Measurements from ENCODE around the gene PSME2. TPM values are rescaled to one million over a fixed set of nuclear protein-coding genes. Genes with fewer than 3 reads are reported as not detected.

Gene PSME2
- total RNA-seq, 1 donor from 2014 or later, result 173 TPM

DNA sequence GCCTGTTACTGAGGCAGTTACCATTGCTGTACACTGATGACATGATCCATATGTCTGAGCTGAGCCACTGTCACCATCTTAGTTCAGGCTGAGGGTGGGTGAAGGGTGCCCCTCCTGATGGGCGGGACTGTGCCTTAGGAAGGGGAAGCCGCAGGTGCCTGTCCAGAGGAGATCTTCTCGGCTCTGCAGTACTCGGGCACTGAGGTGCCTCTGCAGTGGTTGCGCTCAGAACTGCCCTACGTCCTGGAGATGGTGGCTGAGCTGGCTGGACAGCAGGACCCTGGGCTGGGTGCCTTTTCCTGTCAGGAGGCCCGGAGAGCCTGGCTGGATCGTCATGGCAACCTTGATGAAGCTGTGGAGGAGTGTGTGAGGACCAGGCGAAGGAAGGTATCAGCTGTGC lies 4.6 kb upstream of the PSME2 start:
- H3K9me3 ChIP-seq (ENCODE audit: insufficient read depth, low read depth, low read length), result no peaks in the 10 kb centered on the region
- H2AFZ ChIP-seq (ENCODE audit: low read depth, low read length), result no peak overlapping the region
- peaks cover 9% of the 10 kb centered on the region for H3K4me1 ChIP-seq (ENCODE audit: insufficient read depth, low read length)
- H3K9ac ChIP-seq (ENCODE audit: low read length), result no peak overlapping the region
- Mint-ChIP-seq H3K27me3 (ENCODE audit: low read depth, unreplicated experiment) (no peaks in the 10 kb centered on the region), H3K36me3 (ENCODE audit: low read depth, unreplicated experiment) (peaks cover 10% of the 10 kb centered on the region), H3K9me3 (ENCODE audit: unreplicated experiment) (no peaks in the 10 kb centered on the region), H3K4me1 (ENCODE audit: low read depth, unreplicated experiment) (peaks cover 6% of the 10 kb centered on the region), H3K27ac (ENCODE audit: unreplicated experiment) (no peak overlapping the region), H3K4me3 (ENCODE audit: unreplicated experiment) (no peak overlapping the region)
- no peak for FAIRE-seq
- no peak overlapping the region for H3K4me2 ChIP-seq (ENCODE audit: low read length)
- H3K27me3 ChIP-seq (ENCODE audit: insufficient read depth, low read length), result no peaks in the 10 kb centered on the region
- no peak for DNase-seq (ENCODE audit: low read depth)
- no peak overlapping the region for H3K27ac ChIP-seq (ENCODE audit: low read depth, low read length)
- peaks cover 42% of the 10 kb centered on the region for H3K36me3 ChIP-seq (ENCODE audit: insufficient read depth, low read length)
- H3K79me2 ChIP-seq (ENCODE audit: insufficient read depth, low read length), result peaks cover 35% of the 10 kb centered on the region
- TF ChIP-seq EZH2 (IDR thresholded peaks at IDR 0.05; ENCODE audit: insufficient read depth, low read length), result no peak
- TF ChIP-seq, protein P1, sequence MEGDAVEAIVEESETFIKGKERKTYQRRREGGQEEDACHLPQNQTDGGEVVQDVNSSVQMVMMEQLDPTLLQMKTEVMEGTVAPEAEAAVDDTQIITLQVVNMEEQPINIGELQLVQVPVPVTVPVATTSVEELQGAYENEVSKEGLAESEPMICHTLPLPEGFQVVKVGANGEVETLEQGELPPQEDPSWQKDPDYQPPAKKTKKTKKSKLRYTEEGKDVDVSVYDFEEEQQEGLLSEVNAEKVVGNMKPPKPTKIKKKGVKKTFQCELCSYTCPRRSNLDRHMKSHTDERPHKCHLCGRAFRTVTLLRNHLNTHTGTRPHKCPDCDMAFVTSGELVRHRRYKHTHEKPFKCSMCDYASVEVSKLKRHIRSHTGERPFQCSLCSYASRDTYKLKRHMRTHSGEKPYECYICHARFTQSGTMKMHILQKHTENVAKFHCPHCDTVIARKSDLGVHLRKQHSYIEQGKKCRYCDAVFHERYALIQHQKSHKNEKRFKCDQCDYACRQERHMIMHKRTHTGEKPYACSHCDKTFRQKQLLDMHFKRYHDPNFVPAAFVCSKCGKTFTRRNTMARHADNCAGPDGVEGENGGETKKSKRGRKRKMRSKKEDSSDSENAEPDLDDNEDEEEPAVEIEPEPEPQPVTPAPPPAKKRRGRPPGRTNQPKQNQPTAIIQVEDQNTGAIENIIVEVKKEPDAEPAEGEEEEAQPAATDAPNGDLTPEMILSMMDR (IDR thresholded peaks at IDR 0.05; ENCODE audit: insufficient read depth, low read depth, low read length), result no peak
- H3K4me3 ChIP-seq (ENCODE audit: insufficient read depth, low read depth, low read length), result no peak overlapping the region
- H4K20me1 ChIP-seq (ENCODE audit: insufficient read depth, low read length), result peaks cover 36% of the 10 kb centered on the region

DNA sequence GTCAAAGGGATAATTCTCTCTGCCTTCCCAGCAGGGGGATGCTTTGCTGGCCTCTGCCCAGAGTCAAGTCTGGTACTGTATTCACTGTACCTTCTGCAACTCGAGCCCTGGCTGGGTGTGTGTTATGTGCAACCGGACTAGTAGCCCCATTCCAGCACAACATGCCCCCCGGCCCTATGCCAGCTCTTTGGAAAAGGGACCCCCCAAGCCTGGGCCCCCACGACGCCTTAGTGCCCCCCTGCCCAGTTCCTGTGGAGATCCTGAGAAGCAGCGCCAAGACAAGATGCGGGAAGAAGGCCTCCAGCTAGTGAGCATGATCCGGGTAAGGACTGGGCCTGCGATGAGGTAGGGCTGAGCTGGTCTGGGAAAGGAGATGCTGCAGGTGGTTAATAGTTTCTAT lies 4.2 kb upstream of the PSME2 start:
- Mint-ChIP-seq H3K9me3 (ENCODE audit: unreplicated experiment) (no peaks in the 10 kb centered on the region), H3K27ac (ENCODE audit: unreplicated experiment) (no peak overlapping the region), H3K27me3 (ENCODE audit: low read depth, unreplicated experiment) (no peaks in the 10 kb centered on the region), H3K4me1 (ENCODE audit: low read depth, unreplicated experiment) (peaks cover 7% of the 10 kb centered on the region), H3K4me3 (ENCODE audit: unreplicated experiment) (peak overlapping the region; percentile 60), H3K36me3 (ENCODE audit: low read depth, unreplicated experiment) (peaks cover 6% of the 10 kb centered on the region)
- Histone ChIP-seq H3K4me2 (ENCODE audit: low read length) (no peak overlapping the region), H3K79me2 (ENCODE audit: insufficient read depth, low read length) (peaks cover 39% of the 10 kb centered on the region), H3K4me1 (ENCODE audit: insufficient read depth, low read length) (peaks cover 13% of the 10 kb centered on the region), H3K4me3 (ENCODE audit: insufficient read depth, low read depth, low read length) (no peak overlapping the region), H4K20me1 (ENCODE audit: insufficient read depth, low read length) (peaks cover 36% of the 10 kb centered on the region), H3K9ac (ENCODE audit: low read length) (no peak overlapping the region), H3K27me3 (ENCODE audit: insufficient read depth, low read length) (no peaks in the 10 kb centered on the region), H3K9me3 (ENCODE audit: insufficient read depth, low read depth, low read length) (no peaks in the 10 kb centered on the region), H2AFZ (ENCODE audit: low read depth, low read length) (no peak overlapping the region), H3K36me3 (ENCODE audit: insufficient read depth, low read length) (peaks cover 38% of the 10 kb centered on the region), H3K27ac (ENCODE audit: low read depth, low read length) (no peak overlapping the region)
- FAIRE-seq (no peak), DNase-seq (ENCODE audit: low read depth) (no peak)
- no peak for TF ChIP-seq EZH2 (IDR thresholded peaks at IDR 0.05; ENCODE audit: insufficient read depth, low read length)
- TF ChIP-seq, protein P1 (IDR thresholded peaks at IDR 0.05; ENCODE audit: insufficient read depth, low read depth, low read length), result no peak

GRCh38 chr14:24150061-24150460 lies 3.7 kb upstream of the PSME2 start:
- Mint-ChIP-seq H3K36me3 (ENCODE audit: low read depth, unreplicated experiment) (peaks cover 6% of the 10 kb centered on the region), H3K4me1 (ENCODE audit: low read depth, unreplicated experiment) (peaks cover 12% of the 10 kb centered on the region), H3K9me3 (ENCODE audit: unreplicated experiment) (no peaks in the 10 kb centered on the region), H3K27me3 (ENCODE audit: low read depth, unreplicated experiment) (no peaks in the 10 kb centered on the region), H3K27ac (ENCODE audit: unreplicated experiment) (no peak overlapping the region), H3K4me3 (ENCODE audit: unreplicated experiment) (no peak overlapping the region)
- Histone ChIP-seq H3K79me2 (ENCODE audit: insufficient read depth, low read length) (peaks cover 44% of the 10 kb centered on the region), H3K36me3 (ENCODE audit: insufficient read depth, low read length) (peaks cover 33% of the 10 kb centered on the region), H3K4me3 (ENCODE audit: insufficient read depth, low read depth, low read length) (no peak overlapping the region), H3K9ac (ENCODE audit: low read length) (no peak overlapping the region), H3K9me3 (ENCODE audit: insufficient read depth, low read depth, low read length) (no peaks in the 10 kb centered on the region), H3K27me3 (ENCODE audit: insufficient read depth, low read length) (no peaks in the 10 kb centered on the region), H3K27ac (ENCODE audit: low read depth, low read length) (no peak overlapping the region), H4K20me1 (ENCODE audit: insufficient read depth, low read length) (peaks cover 36% of the 10 kb centered on the region), H3K4me2 (ENCODE audit: low read length) (no peak overlapping the region), H3K4me1 (ENCODE audit: insufficient read depth, low read length) (peaks cover 16% of the 10 kb centered on the region), H2AFZ (ENCODE audit: low read depth, low read length) (no peak overlapping the region)
- TF ChIP-seq, protein P1 (IDR thresholded peaks at IDR 0.05; ENCODE audit: insufficient read depth, low read depth, low read length), result no peak
- no peak for TF ChIP-seq EZH2 (IDR thresholded peaks at IDR 0.05; ENCODE audit: insufficient read depth, low read length)
- FAIRE-seq (no peak), DNase-seq (ENCODE audit: low read depth) (no peak)

Measured in astrocyte (in vitro differentiated cells and primary cell).